GM12878 (cell line): Measurements from ENCODE around the gene OTULIN. TPM values are rescaled to one million over a fixed set of nuclear protein-coding genes. Genes with fewer than 3 reads are reported as not detected.

Source experiments
- ATAC-seq: fragments of 200-7000 bp; cut with Tn5 transposase; 3 replicates; pipeline ENCODE4 v1.9.1; 2020; ENCODE audit warnings: mild to moderate bottlenecking, moderate library complexity
- BruUV-seq: library from RNA; stranded (reverse); fragments of 400-500 nt; replicated peaks from 2 replicates; lab custom pipeline; 2021; lab: Mats Ljungman, UMichigan
- CTCF ChIA-PET: fragments of 300-600 bp; sonication (Branson Sonifier 250); formaldehyde crosslinking; extraction: SDS; loops from one replicate; lab custom pipeline; 2021; ENCODE audit warnings: inconsistent platforms; lab: Yijun Ruan, JAX
- POLR2A ChIA-PET: fragments of 350-600 bp; formaldehyde crosslinking; extraction: SDS; loops from one replicate; lab custom pipeline; 2021; ENCODE audit warnings: inconsistent platforms; lab: Charles Lee
- RAD21 ChIA-PET: fragments of 300-600 bp; sonication (Branson Sonifier 250); formaldehyde crosslinking; loops from one replicate; lab custom pipeline; 2023; ENCODE audit warnings: antibody characterized with exemption; ENCODE audit not compliant: unreplicated experiment; lab: Charles Lee
- SMC1A ChIA-PET: fragments of 300-600 bp; sonication (Branson Sonifier 250); formaldehyde crosslinking; loops from one replicate; lab custom pipeline; 2023; ENCODE audit not compliant: unreplicated experiment, uncharacterized antibody; lab: Charles Lee
- DNase-seq: peaks from one replicate; pipeline ENCODE4 v3.0.0-alpha.2; 2011; ENCODE audit warnings: low read depth, low spot score
- FAIRE-seq: peaks from 3 replicates; lab custom pipeline; 2011; peaks lifted over from hg19 to GRCh38; lab: Jason Lieb, UNC
- H2AFZ ChIP-seq: 2 replicates; pipeline ENCODE4 v1.6.0; 2011; ENCODE audit warnings: low read depth, low read length, control low read depth; ENCODE audit not compliant: control insufficient read depth
- H3K27ac ChIP-seq: 2 replicates; pipeline ENCODE4 v1.5.1; 2011; ENCODE audit warnings: control low read depth; ENCODE audit not compliant: control insufficient read depth, insufficient read depth
- H3K27me3 ChIP-seq, 2 experiments: replicated peaks in 1 of 2; 2 replicates each; pipeline versions ENCODE4 v1.6.0 to v1.6.1; 2011; ENCODE audit warnings: low read length in 1 of 2; ENCODE audit not compliant: control insufficient read depth in 2 of 2, insufficient read depth in 2 of 2
- H3K36me3 ChIP-seq, 2 experiments: 2 replicates each; pipeline ENCODE4 v1.5.1; 2011; ENCODE audit warnings: low read length in 1 of 2; ENCODE audit not compliant: control insufficient read depth in 2 of 2, insufficient read depth in 2 of 2
- H3K4me1 ChIP-seq: 2 replicates; pipeline ENCODE4 v1.6.1; 2011; ENCODE audit warnings: mild to moderate bottlenecking, low read length, moderate library complexity, mixed read lengths; ENCODE audit not compliant: control insufficient read depth, insufficient read depth
- H3K4me2 ChIP-seq: 2 replicates; pipeline ENCODE4 v1.6.0; 2011; ENCODE audit warnings: control low read depth; ENCODE audit not compliant: control insufficient read depth, insufficient read depth
- H3K4me3 ChIP-seq: fragments of 200-600 bp; sonication (generic); 2 replicates; pipeline ENCODE4 v1.5.1; 2016
- H3K79me2 ChIP-seq: 2 replicates; pipeline ENCODE4 v1.6.0; 2011; ENCODE audit warnings: low read length; ENCODE audit not compliant: control insufficient read depth, insufficient read depth
- H3K9ac ChIP-seq: 2 replicates; pipeline ENCODE4 v1.8.0; 2011; ENCODE audit warnings: low read length, control low read depth, mixed read lengths; ENCODE audit not compliant: control insufficient read depth, insufficient read depth
- H3K9me3 ChIP-seq: replicated peaks from 3 replicates; pipeline ENCODE4 v1.5.1; 2011; ENCODE audit warnings: mild to moderate bottlenecking, low read length; ENCODE audit not compliant: control insufficient read depth, insufficient read depth
- H4K20me1 ChIP-seq: 2 replicates; pipeline ENCODE4 v1.6.0; 2011; ENCODE audit not compliant: control insufficient read depth, insufficient read depth
- CTCF ChIP-seq, 3 experiments: IDR thresholded peaks in 2 of 3; conservative IDR thresholded peaks in 1 of 3; 2 replicates each; pipeline ENCODE4 v1.5.1; 2011; ENCODE audit warnings: low read depth in 3 of 3, low read length in 3 of 3, mild to moderate bottlenecking in 3 of 3, control low read depth in 2 of 3, moderate library complexity in 2 of 3, inconsistent platforms in 1 of 3, mixed read lengths in 1 of 3; ENCODE audit not compliant: control insufficient read depth in 2 of 3, insufficient read depth in 1 of 3; ENCODE audit errors: extremely low read depth in 1 of 3
- IKZF1 ChIP-seq: fragments of 450-650 bp; conservative IDR thresholded peaks from 2 replicates; pipeline ENCODE4 v1.6.1; 2017; ENCODE audit warnings: antibody characterized with exemption, mild to moderate bottlenecking
- IRF3 ChIP-seq: fragments of 450-650 bp; IDR thresholded peaks from 2 replicates; pipeline ENCODE4 v1.6.1; 2014; ENCODE audit warnings: mild to moderate bottlenecking
- KAT2A ChIP-seq: conservative IDR thresholded peaks from 2 replicates; pipeline ENCODE4 v1.6.1; 2011; ENCODE audit warnings: low read depth, low read length; ENCODE audit not compliant: control insufficient read depth
- KLF5 ChIP-seq: fragments of 450-650 bp; IDR thresholded peaks from 2 replicates; pipeline ENCODE4 v1.6.1; 2014; ENCODE audit warnings: mild to moderate bottlenecking; ENCODE audit not compliant: partially characterized antibody
- MEF2A ChIP-seq: IDR thresholded peaks from 2 replicates; pipeline ENCODE4 v1.6.1; 2011; ENCODE audit warnings: low read depth, mild to moderate bottlenecking, low read length, moderate library complexity; ENCODE audit not compliant: insufficient read depth
- POLR2A ChIP-seq: IDR thresholded peaks from 2 replicates; pipeline ENCODE4 v1.6.1; 2011; ENCODE audit warnings: low read depth, mild to moderate bottlenecking, low read length
- POLR2AphosphoS2 ChIP-seq: IDR thresholded peaks from 2 replicates; pipeline ENCODE4 v1.6.1; 2011; ENCODE audit warnings: low read depth, mild to moderate bottlenecking, low read length, improper control_type of control experiment, moderate library complexity
- POLR2AphosphoS5 ChIP-seq: IDR thresholded peaks from 2 replicates; pipeline ENCODE4 v1.6.1; 2011; ENCODE audit warnings: mild to moderate bottlenecking, low read length, inconsistent platforms
- RAD51 ChIP-seq: fragments of 450-650 bp; IDR thresholded peaks from 2 replicates; pipeline ENCODE4 v1.6.1; 2016; ENCODE audit warnings: moderate library complexity, mild to moderate bottlenecking, inconsistent platforms
- SIN3A ChIP-seq: IDR thresholded peaks from 2 replicates; pipeline ENCODE4 v1.6.1; 2012; ENCODE audit warnings: low read depth, low read length, improper control_type of control experiment
- SKIL ChIP-seq: fragments of 450-650 bp; IDR thresholded peaks from 2 replicates; pipeline ENCODE4 v1.6.1; 2017; ENCODE audit warnings: mild to moderate bottlenecking, low read depth, inconsistent platforms; ENCODE audit not compliant: poor library complexity, severe bottlenecking
- SP1 ChIP-seq: IDR thresholded peaks from one replicate; pipeline ENCODE4 v1.6.1; 2011; ENCODE audit warnings: low read depth, low read length
- SUPT20H ChIP-seq: IDR thresholded peaks from 2 replicates; pipeline ENCODE4 v1.6.1; 2011; ENCODE audit warnings: low read depth, mild to moderate bottlenecking, low read length, moderate library complexity, borderline replicate concordance; ENCODE audit not compliant: control insufficient read depth
- USF1 ChIP-seq: IDR thresholded peaks from 2 replicates; pipeline ENCODE4 v1.6.1; 2011; ENCODE audit warnings: borderline replicate concordance, low read depth, mild to moderate bottlenecking, moderate library complexity, mixed read lengths, low read length; ENCODE audit not compliant: insufficient read depth; ENCODE audit errors: extremely low read length
- USF2 ChIP-seq: IDR thresholded peaks from 2 replicates; pipeline ENCODE4 v1.6.1; 2011; ENCODE audit warnings: low read depth, low read length, improper control_type of control experiment, borderline replicate concordance
- ZNF274 ChIP-seq: IDR thresholded peaks from one replicate; pipeline ENCODE4 v1.8.0; 2011; ENCODE audit not compliant: insufficient read length, insufficient read depth
- WGBS: methylation state at CpG from one replicate; pipeline ENCODE4 v1.1.6; 2016; ENCODE audit warnings: low lambda C conversion rate; ENCODE audit not compliant: insufficient replicate concordance, insufficient coverage; ENCODE audit errors: missing lambda C conversion rate; 5-methylcytosine and 5-hydroxymethylcytosine counted together
- in situ Hi-C: fragments of 300-500 bp; cut with MboI; formaldehyde crosslinking; loops from 9 replicates; pipeline ENCODE4 v1.14.3; 2018; ENCODE audit warnings: mixed read lengths
- intact Hi-C: fragments of 100-400 bp; cut with micrococcal nuclease; formaldehyde crosslinking; loops from one replicate; pipeline ENCODE4 v1.14.2; 2022; ENCODE audit not compliant: unreplicated experiment
- polyA plus RNA-seq, 11 experiments: library from polyadenylated mRNA; depleted of rRNA in 4 of 11; unstranded in 6 of 11; stranded (reverse) in 5 of 11; fragments of >200 nt; fragmentation: Nextera tagmentation in 4 of 11; fragmentation: Illumina TruSeq in 1 of 11; extraction: Ambion mirVana in 4 of 11; extraction: Trizol in 1 of 11; gene quantifications; 1 replicate in 1 of 11; 2 replicates in 10 of 11; pipeline versions ENCODE4 v1.2.1 to v1.2.3, GENCODE V29; 2011 to 2016; ENCODE audit warnings: inconsistent platforms in 2 of 11, missing spikeins in 2 of 11, low read depth in 1 of 11
- total RNA-seq, 4 experiments: library from RNA; depleted of rRNA in 3 of 4; stranded (reverse); fragments of >200 nt in 3 of 4; fragmentation: Illumina TruSeq in 1 of 4; extraction: Trizol in 1 of 4; gene quantifications; 2 replicates each; pipeline versions ENCODE4 v1.2.1 to v1.2.3, GENCODE V29; 2013 to 2021

The OTULIN gene
- total and polyA plus RNA-seq, 10 of the 15 experiments (the other 5 are each of a cell fraction or from before 2014, with no cell fraction given) = 6.6 to 70.5 (median 28.7) TPM

- Histone ChIP-seq H3K4me2 (peak overlapping the region; percentile 89), H3K9me3 (no peaks in the 10 kb centered on the region), H3K27me3 (no peaks in the 10 kb centered on the region), H4K20me1 (peaks cover 3% of the 10 kb centered on the region; the same call in 1 of the 2 replicates), H2AFZ (no peak overlapping the region), H3K36me3 (peaks cover 6 to 47% of the 10 kb centered on the region in 2 experiments), H3K4me1 (peaks cover 80% of the 10 kb centered on the region), H3K79me2 (peaks cover 95% of the 10 kb centered on the region), H3K9ac (peak overlapping the region; percentile 11), H3K27ac (peak overlapping the region; percentile 71), H3K4me3 (peak overlapping the region; percentile 62)
- in situ Hi-C loops = no loop called here
- ChIA-PET SMC1A (interaction anchor here (1.4 to 6.0 kb wide), 3 partner anchors 8 to 14 kb away, joined by 3 to 55 read pairs (median 27); no protein-coding TSS in a partner anchor), RAD21 (interaction anchor here (0.7 to 4.2 kb wide), 4 partner anchors 9 to 133 kb away, joined by 3 to 20 read pairs (median 4); no protein-coding TSS in a partner anchor), CTCF (interaction anchor here (1.1 to 3.8 kb wide), 4 partner anchors 9 to 688 kb away, joined by 3 to 17 read pairs (median 8); no protein-coding TSS in a partner anchor), POLR2A (interaction anchor here (1.3 to 5.4 kb wide), 2 partner anchors 8 to 9 kb away, joined by 3 to 31 read pairs; no protein-coding TSS in a partner anchor)
- intact Hi-C loops = loop anchor here (5.0 kb wide), 1 partner anchor 136 kb away; no protein-coding TSS in a partner anchor
- FAIRE-seq (no peak), DNase-seq (peak; percentile 55), ATAC-seq (peak; percentile 47)
- 0% methylated on average over 6 of the region's 6 CpGs for WGBS
- BruUV-seq = no TSS peak
- TF ChIP-seq SKIL (peak; percentile 80), POLR2AphosphoS2 (no peak), KAT2A (no peak), SIN3A (peak; percentile 41; the same call in 1 of the 2 replicates), IRF3 (no peak), POLR2A (no peak), IKZF1 (peak; percentile 68), USF1 (no peak), POLR2AphosphoS5 (no peak), USF2 (no peak), KLF5 (no peak), MEF2A (peak; percentile 48; the same call in 1 of the 2 replicates), SP1 (no peak), SUPT20H (no peak), ZNF274 (no peak), RAD51 (0 out of 2 replicates have a peak, but pooled peaks have one; percentile 26), CTCF (IDR thresholded peaks at IDR 0.05 in 2 of 3, conservative IDR thresholded peaks at IDR 0.05 in 1 of 3; ENCODE audit: control insufficient read depth in 2 of 3, extremely low read depth in 1 of 3, insufficient read depth in 1 of 3, low read depth in 3 of 3, low read length in 3 of 3) (no peak)
These were observed 11.4 kb downstream of the OTULIN start for GRCh38 chr5:14675865-14676300.
